Measurements from ENCODE around the gene TOB2. TPM values are rescaled to one million over a fixed set of nuclear protein-coding genes. Genes with fewer than 3 reads are reported as not detected.

TOB2 gene
- total RNA-seq, 1 donor from 2014 or later: 55.8 TPM

DNA sequence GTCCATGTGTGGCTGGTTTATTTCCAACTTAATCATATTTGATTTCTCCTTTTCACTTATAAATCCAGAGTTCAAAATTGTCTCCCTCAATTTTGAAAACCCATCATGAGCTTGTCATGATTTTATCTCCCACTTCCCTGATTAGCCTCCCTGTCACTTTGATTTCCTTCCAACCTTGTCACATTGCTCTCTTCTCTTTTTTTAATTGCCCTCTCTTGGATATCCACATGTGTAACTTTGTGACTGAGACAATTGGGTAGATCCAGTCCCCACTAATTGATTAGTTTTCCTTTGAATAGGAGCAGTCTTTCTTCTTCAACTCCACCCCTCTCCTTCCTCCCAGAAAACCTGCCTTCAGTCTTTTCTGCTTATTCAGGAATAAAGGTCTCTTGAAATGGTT lies 62.5 kb downstream of the TOB2 start:
- Histone ChIP-seq H3K27me3 (no peaks in the 10 kb centered on the region), H3K27ac (peak overlapping the region; percentile 38 to 96), H3K36me3 (peaks cover 14 to 26% of the 10 kb centered on the region in 2 donors), H3K4me3 (no peak overlapping the region), H3K9me3 (no peaks in the 10 kb centered on the region), H3K4me1 (peaks cover 3 to 19% of the 10 kb centered on the region in 2 donors)
- TF ChIP-seq, protein P1, sequence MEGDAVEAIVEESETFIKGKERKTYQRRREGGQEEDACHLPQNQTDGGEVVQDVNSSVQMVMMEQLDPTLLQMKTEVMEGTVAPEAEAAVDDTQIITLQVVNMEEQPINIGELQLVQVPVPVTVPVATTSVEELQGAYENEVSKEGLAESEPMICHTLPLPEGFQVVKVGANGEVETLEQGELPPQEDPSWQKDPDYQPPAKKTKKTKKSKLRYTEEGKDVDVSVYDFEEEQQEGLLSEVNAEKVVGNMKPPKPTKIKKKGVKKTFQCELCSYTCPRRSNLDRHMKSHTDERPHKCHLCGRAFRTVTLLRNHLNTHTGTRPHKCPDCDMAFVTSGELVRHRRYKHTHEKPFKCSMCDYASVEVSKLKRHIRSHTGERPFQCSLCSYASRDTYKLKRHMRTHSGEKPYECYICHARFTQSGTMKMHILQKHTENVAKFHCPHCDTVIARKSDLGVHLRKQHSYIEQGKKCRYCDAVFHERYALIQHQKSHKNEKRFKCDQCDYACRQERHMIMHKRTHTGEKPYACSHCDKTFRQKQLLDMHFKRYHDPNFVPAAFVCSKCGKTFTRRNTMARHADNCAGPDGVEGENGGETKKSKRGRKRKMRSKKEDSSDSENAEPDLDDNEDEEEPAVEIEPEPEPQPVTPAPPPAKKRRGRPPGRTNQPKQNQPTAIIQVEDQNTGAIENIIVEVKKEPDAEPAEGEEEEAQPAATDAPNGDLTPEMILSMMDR (IDR thresholded peaks at IDR 0.05): no peak
- no peak for DNase-seq (ENCODE audit: low spot score in 2 of 2)
- intact Hi-C loops (cut with DNase I): loop anchor here (5.0 kb wide), 1 partner anchor 432 kb away; the partner anchor contains the start of gene RBX1

Other genes starting within 250 kb of the TOB2 start
- gene L3MBTL2, start 241.5 kb downstream of the TOB2 start, total RNA-seq: 33.3 TPM
- gene CHADL, start 205.9 kb downstream of the TOB2 start, total RNA-seq: not detected
- gene RANGAP1, start 160.6 kb downstream of the TOB2 start, total RNA-seq: 49.8 TPM
- gene ZC3H7B, start 145.3 kb downstream of the TOB2 start, total RNA-seq: 54.9 TPM
- 20.2 TPM for gene TEF, start 64.9 kb downstream of the TOB2 start, total RNA-seq
- 4.8 TPM for gene PHF5A, start 21.9 kb upstream of the TOB2 start, total RNA-seq
- gene ACO2, start 22.3 kb upstream of the TOB2 start, total RNA-seq: 81.1 TPM
- gene POLR3H, start 97.7 kb upstream of the TOB2 start, total RNA-seq: 34.7 TPM
- 119 TPM for gene CSDC2, start 114.2 kb upstream of the TOB2 start, total RNA-seq
- 12.5 TPM for gene PMM1, start 143.0 kb upstream of the TOB2 start, total RNA-seq
- 28.4 TPM for gene DESI1, start 174.2 kb upstream of the TOB2 start, total RNA-seq
- 89.7 TPM for gene XRCC6, start 174.5 kb upstream of the TOB2 start, total RNA-seq
- 111 TPM for gene SNU13, start 242.1 kb upstream of the TOB2 start, total RNA-seq